Activated T-cell treated with anti-CD3 and anti-CD28 coated beads for 48 hours (primary cell): ENCODE measurements around the gene ACOT9.
"Not testable (repeated sequence)": the region's sequence is repeated elsewhere in the genome, so short reads cannot be mapped to it uniquely, and the experiment has no call there.

Source experiments
- DNase-seq: peaks from one replicate; pipeline ENCODE4 v3.0.0-alpha.2; 2020; ENCODE audit warnings: low read depth

Gene ACOT9

DNA sequence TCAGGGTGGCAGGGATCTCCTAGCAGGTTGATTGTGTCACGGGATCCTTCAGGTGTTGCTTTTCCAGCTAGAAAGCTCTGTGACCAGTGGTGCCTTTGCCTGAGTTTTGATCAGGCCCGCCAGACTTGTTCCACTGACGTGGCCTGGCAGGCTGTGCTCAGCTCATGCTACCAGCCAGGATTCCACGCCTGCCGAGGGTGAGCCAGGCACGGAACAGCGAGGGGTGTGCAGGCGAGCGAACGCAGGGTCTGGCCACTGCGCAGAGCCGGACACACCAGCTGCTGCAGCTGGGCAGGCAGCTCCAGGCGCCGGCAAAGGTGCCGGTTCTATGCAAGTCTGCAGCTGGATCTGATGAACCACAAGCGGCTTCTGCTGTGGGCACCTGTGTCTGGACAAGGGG lies 22.8 kb upstream of the ACOT9 start:
- DNase-seq, result no peak

DNA sequence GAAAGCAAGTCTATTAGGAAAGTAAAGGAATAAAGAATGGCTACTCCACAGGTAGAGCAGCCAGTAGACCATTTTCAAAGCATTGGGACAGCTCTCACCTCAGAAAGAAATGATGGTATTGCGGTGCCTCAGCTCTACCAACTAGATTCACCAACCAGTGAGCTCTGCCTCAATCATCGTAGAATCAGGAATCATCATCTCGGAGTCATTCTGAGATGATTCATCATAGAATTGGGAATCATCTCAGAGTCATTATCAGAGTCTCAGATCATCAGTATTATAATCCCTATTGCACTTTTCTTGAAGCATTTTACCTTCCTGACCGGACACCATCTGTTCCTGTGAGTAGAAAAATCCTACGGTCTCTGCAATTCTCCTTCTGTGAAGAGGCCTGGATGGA lies 22.4 kb upstream of the ACOT9 start:
- no peak for DNase-seq

DNA sequence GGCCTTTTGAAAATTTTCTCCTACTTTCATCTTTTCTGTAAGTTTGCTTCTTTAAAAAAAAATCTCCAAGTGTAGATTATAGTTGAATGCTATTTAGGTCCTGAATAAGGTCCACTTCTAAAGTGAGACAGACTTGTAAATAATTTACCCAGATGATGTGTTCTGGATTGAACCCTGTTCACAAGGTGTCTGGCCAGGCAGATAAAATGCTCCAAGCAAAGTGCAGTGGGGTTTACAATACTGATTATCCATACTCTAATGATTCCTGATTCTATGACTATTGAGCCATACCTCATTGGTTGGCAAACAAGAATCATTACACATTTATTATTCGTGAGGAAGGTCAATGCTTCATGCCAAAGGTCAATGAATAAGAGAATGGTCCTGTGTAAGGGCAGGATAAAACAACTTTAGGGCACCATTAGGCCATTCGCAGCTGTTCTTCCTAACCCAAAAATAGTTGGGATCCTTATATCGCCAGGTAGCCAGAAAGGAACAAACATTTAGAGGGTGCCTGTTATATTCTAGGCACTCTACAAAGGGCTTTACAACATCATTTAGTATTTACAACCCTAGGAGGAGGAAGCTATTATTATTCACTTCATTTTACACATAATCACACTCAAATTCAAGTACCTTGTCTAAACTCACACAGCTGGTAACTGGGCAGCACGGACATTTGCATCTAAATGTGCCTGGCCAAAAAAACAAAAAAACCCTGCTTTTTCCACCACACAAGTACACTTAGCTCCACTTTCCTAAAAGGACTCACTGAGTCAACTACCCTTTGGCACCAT lies 21.3 kb upstream of the ACOT9 start:
- DNase-seq, result no peak

DNA sequence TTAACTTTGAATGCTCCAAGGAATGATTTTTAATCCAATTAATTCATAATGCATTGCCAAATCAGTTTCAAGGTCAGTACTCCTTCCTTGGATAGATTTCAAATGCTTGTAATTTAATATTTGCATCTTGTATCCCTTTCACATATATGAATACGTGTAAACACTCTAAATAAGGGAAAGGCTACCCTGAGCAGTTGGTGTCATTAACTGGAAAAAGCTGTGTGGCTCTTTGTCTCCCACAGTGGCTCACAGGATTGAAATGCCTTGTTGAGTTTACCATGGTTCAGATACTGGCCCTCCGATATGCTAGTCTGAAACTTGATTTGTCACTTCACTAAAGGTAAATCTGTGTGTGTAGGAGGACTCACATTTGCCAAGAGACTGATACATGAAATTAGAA lies 16.7 kb upstream of the ACOT9 start:
- no peak for DNase-seq

DNA sequence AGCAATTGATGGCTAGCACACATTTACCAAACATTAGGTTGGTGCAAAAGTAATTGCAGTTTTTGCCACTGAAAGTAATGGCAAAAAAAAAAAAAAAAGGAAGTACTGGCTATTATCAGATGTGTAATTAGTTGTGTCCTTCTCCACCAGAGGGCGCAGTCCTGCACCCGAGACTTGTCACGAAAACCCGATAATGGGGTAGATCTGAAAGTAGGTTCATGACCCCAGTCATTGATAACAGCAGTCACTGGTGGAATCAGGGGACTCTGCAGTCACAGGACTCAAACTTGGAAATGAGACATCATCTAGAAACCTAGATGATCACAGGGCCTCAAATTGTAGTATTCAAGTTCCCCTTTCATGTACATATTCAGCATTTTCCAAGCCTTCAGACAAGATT lies 13.1 kb upstream of the ACOT9 start:
- peak; percentile 23 for DNase-seq

DNA sequence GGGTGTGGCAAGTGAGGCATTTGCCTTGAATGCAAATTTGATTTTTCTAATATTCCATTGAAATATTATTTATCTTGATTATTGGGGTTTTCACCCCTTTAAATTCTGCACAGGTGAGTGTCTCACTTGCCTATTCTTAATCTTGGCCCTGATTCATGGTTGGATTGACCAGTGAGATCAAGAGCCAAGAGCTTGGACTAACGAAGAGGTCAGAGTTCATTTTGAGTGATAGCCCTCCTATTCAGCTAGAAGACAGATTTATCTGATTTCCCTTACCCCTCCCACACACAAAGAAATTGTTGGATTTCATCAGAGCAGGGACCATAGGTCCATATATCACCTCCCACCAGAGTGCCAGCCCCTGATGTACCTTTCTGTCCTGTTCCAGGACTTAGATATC lies 11.6 kb upstream of the ACOT9 start:
- no peak for DNase-seq

DNA sequence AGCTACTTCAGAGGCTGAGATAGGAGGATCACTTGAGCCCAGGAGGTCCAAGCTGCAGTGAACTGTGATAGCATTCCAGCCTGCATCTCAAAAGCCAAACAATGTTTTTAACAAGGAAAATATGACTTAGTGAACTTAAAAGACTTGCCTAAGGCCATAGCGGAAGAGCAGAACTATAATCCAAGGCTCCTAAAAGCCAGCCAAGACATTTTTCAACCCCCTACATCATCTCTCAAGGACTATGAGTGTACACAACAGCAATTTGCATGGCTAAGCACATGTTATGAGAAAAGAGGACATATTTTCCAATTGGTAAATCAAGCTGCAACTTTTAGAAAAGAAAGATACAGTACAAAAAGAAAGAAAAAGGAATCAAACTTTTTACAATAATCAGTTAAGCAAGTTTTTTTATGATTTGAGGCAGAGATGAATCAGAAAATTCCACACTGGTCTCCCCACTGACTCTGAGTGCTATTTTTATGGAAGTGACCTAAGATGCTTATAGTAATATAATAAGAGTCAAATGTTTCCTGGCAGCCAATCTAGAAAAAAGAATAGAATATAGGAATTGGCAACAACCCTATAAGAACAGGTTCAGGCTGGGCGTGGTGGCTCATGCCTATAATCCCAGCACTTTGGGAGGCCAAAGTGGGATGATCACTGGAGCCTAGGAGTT lies 9.8 kb upstream of the ACOT9 start:
- no peak for DNase-seq

DNA sequence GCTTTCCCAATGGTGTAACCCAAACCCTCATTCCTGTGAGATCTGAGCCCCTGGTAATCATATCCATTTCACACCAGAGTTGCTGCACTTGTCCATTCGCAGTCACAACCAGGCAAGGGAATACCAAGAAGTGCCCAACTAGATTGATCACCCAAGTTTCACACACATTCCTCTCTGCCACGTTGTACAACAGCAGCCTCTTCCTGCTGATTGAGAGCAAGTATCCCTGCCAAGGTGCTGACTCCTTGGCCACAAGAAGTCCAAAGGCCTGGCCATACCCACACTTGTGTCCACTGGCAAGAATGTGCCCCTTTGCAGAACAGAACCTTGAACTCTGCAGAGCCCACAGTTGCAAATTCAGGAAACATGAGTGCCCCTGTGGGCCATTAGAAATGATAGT lies 6.5 kb upstream of the ACOT9 start:
- no peak for DNase-seq

DNA sequence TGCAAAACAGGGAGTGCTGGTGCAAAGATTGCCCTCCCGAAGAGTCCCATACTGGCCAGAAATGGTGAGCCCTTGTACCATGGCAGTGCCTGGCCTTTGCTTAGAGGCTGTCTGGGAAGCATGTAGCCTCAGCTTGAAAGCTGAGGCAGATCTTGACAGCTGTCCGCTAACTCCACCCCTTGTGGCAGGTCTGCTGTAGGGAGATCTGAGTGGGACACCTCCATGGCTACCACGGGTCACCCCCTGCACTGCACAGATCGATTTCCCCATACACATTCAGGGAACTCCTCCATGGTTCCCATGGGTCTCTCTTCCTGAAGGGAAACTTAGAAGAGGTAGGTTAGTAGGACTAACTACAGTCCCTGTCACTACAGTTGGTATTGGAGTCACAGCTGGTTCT lies 6.1 kb upstream of the ACOT9 start:
- DNase-seq, result no peak

DNA sequence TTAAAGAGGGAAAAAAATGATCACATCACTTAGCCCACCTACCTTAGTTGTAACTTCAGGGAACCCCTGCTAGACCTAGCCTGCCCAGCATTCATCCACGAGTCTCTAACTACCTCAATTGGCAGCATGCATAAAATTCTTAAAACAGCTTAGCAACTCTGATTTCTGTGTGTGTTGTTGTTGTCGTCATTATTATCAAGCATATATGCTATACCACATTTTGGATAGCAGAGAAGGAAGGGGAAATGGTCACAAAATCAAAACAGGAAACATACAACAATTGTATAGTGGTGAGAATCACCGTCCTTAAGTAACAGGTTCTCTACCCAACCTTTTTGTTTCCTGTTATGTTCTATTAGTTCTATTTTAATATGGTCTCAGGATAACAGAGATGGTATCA lies 2.7 kb upstream of the ACOT9 start:
- DNase-seq, result no peak

DNA sequence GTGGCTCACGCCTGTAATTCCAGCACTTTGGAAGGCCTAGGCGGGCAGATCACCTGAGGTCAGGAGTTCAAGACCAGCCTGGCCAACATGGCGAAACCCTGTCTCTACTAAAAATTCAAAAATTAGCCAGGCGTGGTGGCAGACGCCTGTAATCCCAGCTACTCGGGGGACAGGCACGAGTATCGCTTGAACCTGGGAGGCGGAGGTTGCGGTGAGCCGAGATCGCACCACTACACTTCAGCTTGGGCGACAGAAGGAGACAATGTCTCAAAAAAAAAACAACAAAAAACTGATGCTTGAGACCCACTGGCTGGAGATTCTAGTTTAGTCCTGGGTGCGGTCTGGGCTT lies 521 bp upstream of the ACOT9 start:
- DNase-seq, result not testable (repeated sequence)

DNA sequence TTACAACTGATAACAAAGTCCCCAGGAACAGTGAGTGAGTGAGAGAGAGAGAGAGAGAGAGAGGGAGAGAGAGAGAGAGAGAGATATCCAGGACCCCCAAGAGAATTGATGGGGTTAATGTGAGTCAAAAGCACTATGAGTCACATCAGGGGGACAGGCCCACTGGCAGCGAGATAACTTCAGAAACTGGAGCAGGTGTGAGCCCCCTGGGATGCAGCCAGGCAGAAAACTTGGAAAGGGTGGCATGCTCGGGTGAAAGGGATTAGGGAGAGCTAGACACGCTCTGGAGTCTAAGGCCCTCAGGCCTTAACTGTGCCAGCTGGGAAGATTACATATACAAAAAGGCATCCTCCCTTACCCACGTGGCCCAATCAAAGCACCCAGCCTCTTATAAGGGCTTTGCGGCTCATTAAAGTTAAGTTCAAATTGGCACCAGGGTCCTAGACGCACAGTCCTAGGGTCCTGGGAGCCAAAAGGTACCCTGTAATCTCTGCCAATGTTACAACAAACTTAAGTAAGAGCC lies 841 bp downstream of the ACOT9 start:
- DNase-seq, result no peak

DNA sequence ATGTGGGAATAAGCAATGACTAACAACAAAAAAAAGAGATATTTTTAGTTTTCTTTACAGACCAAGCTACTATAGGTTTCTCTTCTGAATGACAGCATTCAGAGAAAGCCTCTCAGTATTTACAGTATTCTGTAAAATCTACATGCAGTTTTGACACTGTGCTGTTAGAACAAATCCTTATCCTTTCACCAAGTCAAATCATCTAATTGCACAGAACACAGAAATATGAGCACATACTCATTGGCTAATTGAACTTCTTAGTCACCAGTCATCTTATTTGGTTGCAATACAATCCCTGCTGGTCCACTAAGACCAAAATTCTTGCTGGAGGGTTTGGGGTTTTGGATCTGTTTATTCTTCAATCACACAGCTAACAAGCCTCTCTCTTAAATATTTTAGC lies 5.7 kb downstream of the ACOT9 start:
- DNase-seq, result no peak

DNA sequence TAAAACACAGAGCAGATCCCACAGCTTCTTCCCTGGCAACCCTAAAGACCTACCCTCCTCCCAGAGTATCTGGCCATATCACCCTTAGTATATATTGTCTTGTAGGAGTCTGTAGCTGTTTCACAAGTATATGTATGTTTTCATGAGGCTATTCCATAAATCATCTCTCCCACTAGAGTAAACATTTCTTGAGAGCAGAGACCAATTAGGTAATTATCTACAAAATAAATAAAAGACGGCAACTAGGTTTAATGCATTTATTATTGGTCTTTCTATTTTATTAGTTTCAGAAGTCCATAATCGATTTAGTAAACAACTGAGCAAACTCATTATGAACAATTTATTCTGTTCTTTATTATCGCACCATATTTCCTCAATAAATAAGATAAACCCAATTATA lies 7.0 kb downstream of the ACOT9 start:
- DNase-seq, result no peak

DNA sequence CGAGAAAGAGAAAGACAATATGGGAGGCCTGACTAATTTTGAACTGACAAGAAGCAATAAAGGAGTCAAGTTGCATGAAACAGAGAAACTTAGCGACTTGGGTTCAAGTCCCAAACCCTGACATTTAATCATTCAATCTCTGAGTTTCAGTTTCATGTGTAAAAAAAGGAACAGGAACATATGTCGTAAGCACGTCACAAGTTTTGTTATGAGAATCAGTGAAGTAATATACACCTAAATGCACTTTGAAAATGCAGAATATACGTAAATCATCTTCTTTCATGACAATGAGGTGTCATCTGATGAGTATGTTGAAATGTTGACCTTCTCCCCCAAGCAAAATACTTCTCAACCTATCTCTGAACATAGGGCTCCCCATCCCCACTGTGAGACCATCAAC lies 10.4 kb downstream of the ACOT9 start:
- no peak for DNase-seq

DNA sequence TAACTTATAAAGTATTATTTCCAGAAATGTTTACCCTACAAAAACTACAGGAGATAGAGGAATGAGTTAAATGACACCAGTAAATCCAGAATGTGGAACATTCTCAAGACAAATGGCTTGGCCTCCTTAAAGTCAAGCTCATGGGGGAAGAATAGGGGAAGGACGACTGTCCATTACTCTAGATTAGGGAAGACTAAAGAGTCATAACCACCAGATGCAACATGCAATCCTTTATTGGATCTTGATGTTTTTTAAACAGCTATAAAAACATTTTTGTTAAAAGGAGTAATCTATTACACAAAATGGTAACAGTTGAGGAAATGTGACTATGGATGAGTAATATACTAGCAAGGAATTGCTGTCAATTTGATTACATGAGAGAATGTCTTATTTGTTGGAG lies 11.1 kb downstream of the ACOT9 start:
- no peak for DNase-seq

DNA sequence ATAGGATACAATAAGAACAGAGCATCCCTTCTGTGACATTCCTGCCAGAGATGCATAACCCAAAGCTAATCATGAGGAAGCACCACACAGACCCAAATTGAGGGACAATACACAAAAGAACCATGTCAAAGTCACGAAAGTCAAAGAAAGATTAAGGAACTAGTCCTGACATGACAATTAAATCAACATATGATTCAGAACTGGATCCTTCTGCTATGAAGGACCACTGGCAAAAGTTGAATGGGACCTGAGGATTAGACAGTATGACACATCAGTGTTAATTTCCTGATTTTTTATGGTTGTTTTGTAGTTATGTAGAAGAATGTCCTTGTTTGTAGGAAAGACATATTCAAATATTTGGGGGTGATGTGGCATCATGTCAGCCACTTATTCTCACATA lies 13.9 kb downstream of the ACOT9 start:
- no peak for DNase-seq

DNA sequence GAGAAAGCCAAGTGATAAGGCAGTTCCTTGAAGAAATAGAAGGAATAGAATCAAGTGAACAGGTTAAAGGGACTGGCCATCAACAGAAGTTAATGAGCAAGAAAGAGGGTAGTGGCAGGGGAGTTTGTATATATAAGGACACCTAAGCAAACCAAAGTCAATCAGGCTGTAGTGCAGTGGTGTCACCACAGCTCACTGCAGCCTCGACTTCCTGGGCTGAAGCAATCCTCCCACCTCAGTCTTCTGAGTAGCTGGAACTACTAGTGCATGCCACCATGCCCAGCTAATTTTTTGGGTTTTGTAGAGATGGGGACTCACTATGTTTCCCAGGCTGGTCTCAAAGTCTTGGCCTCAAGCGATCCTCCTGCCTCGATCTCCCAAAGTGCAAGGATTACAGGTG lies 15.9 kb downstream of the ACOT9 start:
- DNase-seq, result no peak

DNA sequence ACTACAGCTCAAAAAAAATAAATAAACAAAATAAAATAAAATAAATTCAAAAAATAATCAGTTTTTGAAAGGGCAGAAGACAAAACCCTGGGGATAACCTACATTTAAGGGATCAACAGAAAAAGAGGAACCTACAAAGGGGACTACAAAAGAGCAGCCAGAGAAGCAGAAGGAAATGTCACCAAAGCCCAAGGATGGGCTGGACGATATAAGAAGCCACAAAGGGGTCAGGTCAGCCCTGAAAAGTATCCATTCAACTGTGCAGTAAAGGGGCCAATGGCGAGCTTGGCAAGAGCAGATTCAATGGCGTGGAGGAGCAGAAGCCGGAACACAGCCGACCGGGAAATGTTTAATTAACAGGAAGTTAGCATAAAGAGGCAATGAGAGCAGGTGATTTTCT lies 16.9 kb downstream of the ACOT9 start:
- DNase-seq, result no peak

DNA sequence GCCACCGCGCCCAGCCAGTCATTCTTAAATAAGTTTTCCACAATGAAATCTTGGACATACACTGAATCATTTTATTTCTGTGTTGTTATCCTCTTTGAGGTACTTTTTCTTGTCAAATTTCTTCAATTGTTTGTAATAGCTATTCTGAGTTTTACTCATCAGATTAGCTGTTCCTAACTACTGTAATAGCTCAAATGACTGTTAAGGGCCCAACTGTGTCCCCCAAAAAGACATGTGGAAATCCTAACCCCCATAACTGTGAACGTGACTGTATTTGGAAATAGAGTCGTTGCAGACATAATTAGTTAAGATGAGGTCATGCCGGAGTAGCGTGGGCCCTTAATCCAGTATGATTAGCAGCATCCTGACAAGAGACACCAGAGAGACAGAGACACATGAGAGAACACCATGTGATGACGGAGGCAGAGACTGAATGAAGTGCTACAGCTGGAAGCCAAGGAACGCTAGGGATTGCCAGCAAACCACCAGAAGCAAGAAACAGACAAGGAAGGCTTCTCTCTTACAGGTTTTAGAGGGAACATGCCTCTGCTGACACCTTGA lies 22.9 kb downstream of the ACOT9 start:
- DNase-seq, result no peak

DNA sequence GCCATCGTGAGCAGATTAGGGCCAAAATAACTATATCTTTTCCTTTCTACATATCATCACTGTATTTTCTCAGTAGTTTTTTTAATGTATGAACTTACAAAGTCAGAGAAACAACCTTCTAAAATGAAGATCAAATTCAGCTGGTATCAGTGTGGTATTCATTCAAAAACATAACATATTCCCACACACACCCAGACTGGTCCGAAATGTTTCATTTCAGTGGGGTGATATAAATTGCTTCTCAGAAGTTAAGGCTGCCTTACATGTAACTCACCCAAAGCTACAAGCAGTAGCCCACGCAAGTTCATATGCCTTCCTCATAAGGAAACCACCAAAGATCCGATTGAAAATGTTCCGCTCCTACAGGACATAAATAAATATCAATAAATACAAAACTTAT lies 37.8 kb downstream of the ACOT9 start:
- no peak for DNase-seq

DNA sequence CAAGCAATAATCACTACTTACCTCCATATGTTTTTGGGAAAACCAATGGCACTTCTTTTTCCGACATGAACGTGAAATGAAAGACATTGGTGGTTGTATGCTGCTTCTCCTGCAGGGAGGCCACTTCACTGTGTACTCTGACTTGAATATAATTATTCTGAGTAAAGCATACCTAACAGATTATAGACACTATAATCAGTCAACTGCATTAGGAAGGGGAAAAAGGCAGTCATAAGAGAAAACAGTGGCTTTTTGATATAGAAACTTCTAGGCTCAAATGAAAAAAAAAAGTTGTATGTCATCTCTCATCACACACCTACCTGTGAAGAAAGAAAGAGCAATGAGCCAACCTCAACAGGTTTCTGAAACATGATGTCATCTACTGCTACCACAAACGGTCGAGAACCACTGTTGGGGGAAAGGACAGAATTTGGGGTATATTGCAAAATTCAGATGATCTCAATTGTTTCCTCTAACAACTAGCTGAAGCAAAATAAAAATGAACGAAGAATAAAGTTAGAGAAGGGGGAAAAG lies 38.3 kb downstream of the ACOT9 start:
- DNase-seq, result no peak

DNA sequence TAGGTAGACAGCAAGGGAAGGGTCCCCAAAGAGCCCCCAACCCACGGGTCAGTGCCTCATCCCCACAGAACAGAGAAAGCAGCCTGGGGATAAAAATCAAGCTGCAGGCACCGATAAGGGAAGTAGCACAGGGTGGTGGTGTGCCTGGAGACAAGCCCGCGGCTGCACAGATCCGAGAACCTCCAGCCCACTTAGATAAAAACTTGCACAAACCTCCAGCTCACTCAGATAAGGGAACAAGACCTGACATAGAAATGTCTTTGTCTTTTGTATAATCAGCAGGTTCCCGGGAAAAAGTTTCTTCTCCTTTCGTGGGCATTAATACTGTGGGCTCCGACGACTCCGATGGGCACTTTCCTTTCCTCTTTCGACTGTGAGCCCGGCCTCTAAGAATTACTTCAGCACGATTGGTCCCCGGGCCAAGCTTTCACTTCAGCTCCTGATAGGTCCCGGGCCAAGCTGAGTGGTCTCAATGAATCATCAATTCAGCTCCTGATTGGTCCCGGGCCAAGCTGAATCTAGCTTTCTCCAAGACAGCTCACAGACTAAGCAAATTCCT lies 43.4 kb downstream of the ACOT9 start:
- DNase-seq, result no peak
